SU-DHL-6 (cell line): ENCODE results near the gene OLFM2.

Source experiments
- H2AFZ ChIP-seq: fragments of 200-600 bp; sonication (generic); 2 replicates; pipeline ENCODE4 v1.6.1; 2014; ENCODE audit warnings: low read depth, mild to moderate bottlenecking, moderate library complexity, mixed read lengths, antibody characterized with exemption, low read length; ENCODE audit not compliant: severe bottlenecking
- H3F3A ChIP-seq: fragments of 200-600 bp; shearing (Covaris generic); 2 replicates; pipeline ENCODE4 v1.6.0; 2016; ENCODE audit warnings: antibody characterized with exemption, mild to moderate bottlenecking; ENCODE audit not compliant: insufficient read depth
- H3K27ac ChIP-seq: fragments of 200-600 bp; sonication (generic); 2 replicates; pipeline ENCODE4 v1.5.1; 2016; ENCODE audit warnings: low read depth, mild to moderate bottlenecking, low read length, moderate library complexity, mixed read lengths
- H3K27me3 ChIP-seq: fragments of 200-600 bp; sonication (generic), shearing (Covaris generic); 2 replicates; pipeline ENCODE4 v1.6.0; 2014; ENCODE audit warnings: mild to moderate bottlenecking, low read length
- H3K36me3 ChIP-seq: fragments of 200-600 bp; sonication (generic); 2 replicates; pipeline ENCODE4 v1.6.1; 2014; ENCODE audit warnings: mild to moderate bottlenecking, low read length, mixed read lengths
- H3K4me2 ChIP-seq: fragments of 300-600, 200-600 bp; shearing (Covaris generic), sonication (generic); 2 replicates; pipeline ENCODE4 v1.6.0; 2014; ENCODE audit warnings: low read length, low read depth, mild to moderate bottlenecking; ENCODE audit not compliant: poor library complexity, severe bottlenecking
- H3K4me3 ChIP-seq: fragments of 200-600 bp; sonication (generic); 2 replicates; pipeline ENCODE4 v1.5.1; 2014; ENCODE audit warnings: antibody characterized with exemption, low read length, mild to moderate bottlenecking, mixed read lengths; ENCODE audit not compliant: insufficient read depth, poor library complexity, severe bottlenecking
- H3K79me2 ChIP-seq: fragments of 200-600 bp; sonication (generic); 2 replicates; pipeline ENCODE4 v1.6.1; 2014; ENCODE audit warnings: mild to moderate bottlenecking, low read length, moderate library complexity; ENCODE audit not compliant: insufficient read depth
- H3K9ac ChIP-seq: fragments of 200-600 bp; sonication (generic); 2 replicates; pipeline ENCODE4 v1.7.0; 2014; ENCODE audit warnings: mild to moderate bottlenecking, low read length
- H3K9me2 ChIP-seq: fragments of 200-600 bp; sonication (generic); replicated peaks from 2 replicates; pipeline ENCODE4 v1.6.1; 2014; ENCODE audit warnings: low read length; ENCODE audit not compliant: insufficient read depth
- H3K9me3 ChIP-seq: fragments of 200-600 bp; sonication (generic); 2 replicates; pipeline ENCODE4 v1.6.1; 2014; ENCODE audit warnings: low read length, mixed read lengths; ENCODE audit not compliant: insufficient read depth
- H4K20me1 ChIP-seq: fragments of 200-600 bp; sonication (generic); 2 replicates; pipeline ENCODE4 v1.6.1; 2014; ENCODE audit warnings: low read depth, mild to moderate bottlenecking, antibody characterized with exemption, low read length, moderate library complexity, mixed read lengths
- CTCF ChIP-seq: fragments of 200-600 bp; sonication (generic); IDR thresholded peaks from one replicate; pipeline ENCODE4 v1.5.1; 2017; ENCODE audit warnings: antibody characterized with exemption, mild to moderate bottlenecking, low read length, moderate library complexity; ENCODE audit not compliant: insufficient read depth, poor library complexity, severe bottlenecking
- EZH2phosphoT487 ChIP-seq: fragments of 200-600 bp; sonication (generic), shearing (Covaris generic); conservative IDR thresholded peaks from 2 replicates; pipeline ENCODE4 v1.6.1; 2018; ENCODE audit warnings: mild to moderate bottlenecking, antibody characterized with exemption, low read length, moderate library complexity, mixed read lengths

The OLFM2 gene

GRCh38 chr19:9818175-9818733 lies 118.1 kb downstream of the OLFM2 start:
- Histone ChIP-seq H3K27me3 (no peaks in the 10 kb centered on the region), H3K79me2 (peaks cover 38% of the 10 kb centered on the region)
- TF ChIP-seq EZH2phosphoT487 (no peak), CTCF (no peak)

GRCh38 chr19:9811139-9811538 lies 125.2 kb downstream of the OLFM2 start:
- Histone ChIP-seq H4K20me1 (no peaks in the 10 kb centered on the region), H3K9ac (no peak overlapping the region), H3K36me3 (peaks cover 4% of the 10 kb centered on the region; the same call in 1 of the 2 replicates), H3K9me2 (no peaks in the 10 kb centered on the region), H3K27me3 (no peaks in the 10 kb centered on the region), H3K27ac (no peak overlapping the region), H3K79me2 (peaks cover 12% of the 10 kb centered on the region; the same call in 1 of the 2 replicates), H3K9me3 (peaks cover 7% of the 10 kb centered on the region; the same call in 1 of the 2 replicates), H3F3A (no peaks in the 10 kb centered on the region), H2AFZ (no peak overlapping the region), H3K4me2 (no peak overlapping the region), H3K4me3 (no peak overlapping the region)
- no peak for TF ChIP-seq CTCF
- no peak for TF ChIP-seq EZH2phosphoT487

More at GRCh38 chr19:9818175-9818733, 118.1 kb downstream of the OLFM2 start:
- Histone ChIP-seq H2AFZ (peak overlapping the region; percentile 91), H3K36me3 (peaks cover 15% of the 10 kb centered on the region; the same call in 1 of the 2 replicates), H3K9ac (peak overlapping the region; percentile 83), H3K9me2 (no peaks in the 10 kb centered on the region), H3K4me3 (peak overlapping the region; percentile 92), H3F3A (no peaks in the 10 kb centered on the region; the same call in 1 of the 2 replicates), H3K9me3 (peaks cover 8% of the 10 kb centered on the region; the same call in 1 of the 2 replicates), H3K27ac (peak overlapping the region; percentile 82), H4K20me1 (no peaks in the 10 kb centered on the region), H3K4me2 (peak overlapping the region; percentile 74)

GRCh38 chr19:9808855-9809824 lies 127.2 kb downstream of the OLFM2 start:
- no peak for TF ChIP-seq CTCF
- no peak overlapping the region for H3K9ac ChIP-seq
- H3K4me2 ChIP-seq: no peak overlapping the region
- H3K9me3 ChIP-seq: no peaks in the 10 kb centered on the region
- H3F3A ChIP-seq: no peaks in the 10 kb centered on the region
- no peaks in the 10 kb centered on the region; the same call in 1 of the 2 replicates for H3K36me3 ChIP-seq
- H3K9me2 ChIP-seq: no peaks in the 10 kb centered on the region
- no peaks in the 10 kb centered on the region for H3K27me3 ChIP-seq
- no peak overlapping the region for H3K4me3 ChIP-seq
- no peaks in the 10 kb centered on the region for H4K20me1 ChIP-seq
- H3K27ac ChIP-seq: no peak overlapping the region
- H2AFZ ChIP-seq: no peak overlapping the region
- peaks cover 3% of the 10 kb centered on the region; the same call in 1 of the 2 replicates for H3K79me2 ChIP-seq
